HK-2 (cell line): ENCODE results near the gene H2BK1.
A peak's percentile ranks its signal among the peaks of the same experiment; 100 is the strongest.

Source experiments
- DNase-seq: peaks from one replicate; pipeline ENCODE4 v3.0.0-alpha.2; 2018; ENCODE audit not compliant: unreplicated experiment

The H2BK1 gene

DNA sequence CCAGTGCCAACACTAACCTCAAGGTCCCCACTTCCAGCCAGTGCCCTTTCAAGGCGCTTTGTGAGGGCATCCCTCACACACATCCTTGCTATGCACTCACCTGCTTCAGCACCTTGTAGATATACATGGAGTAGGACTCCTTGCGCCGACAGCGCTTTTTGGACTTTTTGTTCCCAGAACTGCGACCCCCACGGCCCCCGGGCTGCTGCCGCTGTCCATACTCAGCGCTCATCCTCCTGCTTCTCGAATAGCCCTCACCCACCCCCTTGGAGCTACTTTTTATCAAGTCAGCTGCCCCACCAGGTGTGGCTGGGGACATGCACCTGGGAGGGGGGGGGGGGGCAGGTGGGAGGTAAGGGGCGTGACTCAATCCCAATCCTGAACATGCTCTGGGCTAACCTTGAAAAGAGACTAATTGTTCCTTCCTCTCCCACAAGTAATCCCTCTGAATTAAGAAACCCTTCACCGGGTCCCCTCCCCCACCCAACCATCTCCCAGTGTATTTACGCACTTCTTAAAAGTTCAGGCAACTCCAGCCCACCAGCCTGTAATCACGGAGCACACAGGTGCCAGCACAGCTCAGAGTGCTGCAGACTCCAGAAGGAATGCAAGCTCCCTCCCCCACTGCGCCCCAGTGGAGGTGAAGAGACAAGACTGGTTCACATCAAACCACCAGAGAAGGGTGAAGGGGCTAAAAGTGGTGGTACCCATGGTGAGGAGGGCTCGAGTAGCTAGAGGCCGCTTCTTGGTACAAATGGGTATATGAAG is at the start of gene H2BK1:
TSS of gene H2BK1 (minus strand) at position 402 of the 768 bp plus-strand sequence. CDS start at position 232, 170 bp downstream.
- DNase-seq: no peak

DNA sequence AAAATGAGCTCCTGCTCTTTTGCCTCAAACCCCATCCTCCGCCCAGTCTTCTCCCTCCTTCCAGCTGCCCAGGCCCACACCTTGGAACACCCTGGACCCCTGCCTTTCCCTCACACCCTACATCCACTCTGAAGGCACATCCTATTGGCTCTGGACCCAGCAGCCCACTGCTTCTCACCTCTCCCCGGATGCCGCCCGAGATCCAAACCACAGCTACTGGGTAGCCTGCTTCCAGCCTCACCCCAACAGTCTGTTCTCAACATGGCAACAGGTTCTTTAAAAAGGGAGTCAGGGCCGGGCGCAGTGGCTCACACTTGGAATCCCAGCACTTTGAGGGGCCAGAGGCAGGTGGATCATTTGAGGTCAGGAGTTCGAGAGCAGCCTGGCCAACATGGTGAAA is 47.7 kb upstream of the H2BK1 start:
- no peak for DNase-seq

DNA sequence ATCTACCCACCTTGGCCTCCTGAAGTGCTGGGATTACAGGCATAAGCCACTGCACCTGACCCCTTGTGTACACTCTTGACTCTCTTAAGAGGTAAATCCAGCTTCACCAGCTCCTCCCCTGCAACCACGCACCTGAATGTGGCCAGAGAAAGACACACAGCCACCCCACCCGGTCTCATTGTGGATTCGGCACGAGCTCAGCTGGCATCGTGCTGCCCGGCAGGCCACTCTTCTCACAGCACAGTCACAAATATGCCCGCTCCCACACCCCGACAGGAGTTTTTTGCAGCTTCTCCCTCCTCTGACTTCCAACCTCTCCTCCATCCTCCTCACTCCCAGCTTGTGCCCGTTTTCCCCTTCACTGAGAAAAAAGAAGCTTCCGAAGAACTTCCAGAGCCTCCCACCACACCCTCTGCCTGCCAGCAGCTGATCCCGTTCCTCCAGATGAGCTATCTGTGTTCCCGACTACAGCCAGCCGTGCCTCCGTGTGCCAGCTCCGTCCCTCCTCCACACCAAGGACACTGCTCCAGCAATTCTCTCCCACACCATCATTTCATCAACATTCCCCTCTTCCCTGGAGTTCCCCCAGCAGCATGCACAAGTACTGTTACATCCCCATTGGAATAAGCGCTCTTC is 46.2 kb upstream of the H2BK1 start:
- no peak for DNase-seq

DNA sequence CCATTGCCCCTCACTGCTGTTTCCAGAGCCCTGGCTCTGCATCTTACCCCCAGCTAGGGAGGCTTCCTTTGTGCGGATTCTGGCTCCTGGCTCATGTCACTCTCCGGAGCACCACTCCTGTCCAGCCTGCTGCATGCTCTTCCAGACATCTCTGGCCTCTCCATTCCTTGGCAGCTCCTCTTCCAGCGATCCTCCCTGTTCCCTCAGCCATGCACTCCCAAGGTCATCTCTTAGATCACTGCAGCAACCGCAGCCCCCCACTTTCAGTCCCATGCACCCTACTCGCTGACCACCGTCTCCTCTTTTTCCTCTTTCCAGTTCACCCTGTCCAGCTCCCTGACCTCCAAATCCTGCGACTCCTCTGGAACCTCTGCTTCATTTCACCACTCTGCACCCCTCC is 45.1 kb upstream of the H2BK1 start:
- DNase-seq: no peak

DNA sequence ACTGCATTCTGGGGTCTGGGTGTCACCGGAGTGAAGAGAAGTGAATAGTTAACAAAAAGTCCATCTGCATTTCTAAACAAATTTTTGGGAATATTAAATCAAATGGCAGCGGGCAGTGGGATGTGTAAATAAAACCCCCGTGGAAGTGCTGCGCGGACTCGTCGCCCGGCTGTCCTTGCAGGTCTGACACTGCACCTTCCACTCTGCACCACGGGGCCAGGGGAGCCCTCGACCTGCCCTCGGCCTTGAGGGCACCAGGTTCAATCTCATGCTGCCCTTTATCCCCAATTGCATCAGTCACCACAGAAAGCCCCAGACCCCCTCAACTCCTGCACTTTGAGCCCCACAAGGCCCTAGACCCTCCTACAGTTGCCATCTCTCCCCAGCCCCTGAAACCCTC is 44.6 kb upstream of the H2BK1 start:
- DNase-seq: no peak

DNA sequence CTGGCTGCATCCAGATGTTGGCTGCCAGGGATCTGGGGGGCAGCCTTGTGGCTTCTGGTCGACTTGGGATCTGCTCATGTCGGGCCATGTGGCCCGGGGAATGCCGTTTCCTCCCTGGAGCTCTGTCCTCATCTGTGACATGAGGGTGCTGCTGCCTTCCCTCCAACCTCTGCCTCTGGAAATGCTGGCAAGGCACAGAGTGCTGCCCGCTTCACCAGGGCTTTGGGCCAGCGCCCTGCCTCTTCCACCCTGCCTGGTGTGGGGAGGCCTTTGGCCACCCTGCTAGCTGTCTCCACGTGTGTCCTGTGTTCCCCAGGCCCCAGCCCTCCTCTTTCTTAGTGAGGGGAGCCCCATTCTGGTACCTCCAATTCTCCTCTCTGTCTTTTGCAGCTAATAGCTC is 44.0 kb upstream of the H2BK1 start:
- no peak for DNase-seq

DNA sequence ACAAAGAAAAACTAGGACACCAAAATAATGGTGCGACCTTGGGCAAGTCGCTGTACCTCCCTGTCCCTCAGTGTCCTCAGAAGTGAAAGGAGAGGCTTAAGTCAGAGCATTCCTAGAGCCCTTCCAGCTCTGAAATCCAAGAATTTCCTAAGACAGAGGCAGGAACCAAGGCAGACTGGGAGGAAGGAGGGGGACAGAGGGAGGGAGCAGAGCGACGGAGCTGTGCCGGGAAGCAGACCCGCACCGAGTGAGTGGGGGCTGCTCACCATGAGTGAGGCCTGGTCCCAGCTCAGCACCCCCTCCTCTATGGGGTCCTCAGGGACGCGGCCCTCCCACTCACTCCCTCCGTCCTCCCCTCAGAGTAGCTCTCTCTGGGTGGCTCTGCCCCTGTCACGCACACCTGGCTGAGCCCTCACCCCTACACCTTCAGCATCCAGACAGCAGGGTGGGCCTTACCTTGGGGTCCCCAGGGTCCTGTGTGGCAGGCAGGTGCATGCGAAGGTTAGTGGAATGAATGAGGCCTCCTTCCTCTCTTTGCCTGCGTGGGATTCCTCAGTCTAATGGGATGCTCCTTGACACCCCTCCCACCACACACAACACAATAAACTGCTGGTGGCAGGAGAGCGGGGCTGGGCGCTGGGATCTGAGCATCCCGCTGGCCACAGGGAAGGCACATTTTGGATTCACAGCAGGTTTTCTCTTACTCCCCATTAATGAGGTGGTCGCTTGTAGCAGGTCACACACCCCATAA is 42.8 kb upstream of the H2BK1 start:
- no peak for DNase-seq

DNA sequence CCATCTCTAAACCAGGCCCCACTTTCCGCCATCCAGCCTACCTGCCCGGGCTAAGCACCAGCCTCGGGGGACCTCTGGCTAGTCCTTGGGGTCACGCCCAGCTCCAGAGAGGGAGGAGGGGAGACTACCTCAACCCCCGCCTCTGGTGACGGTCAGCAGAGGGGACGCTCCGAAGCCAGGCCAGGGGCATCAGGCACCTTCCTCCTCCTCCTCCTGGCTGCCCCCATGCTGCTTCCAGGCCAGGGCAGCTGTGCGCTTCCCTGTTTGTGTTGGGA is 42.2 kb upstream of the H2BK1 start:
- DNase-seq: no peak

DNA sequence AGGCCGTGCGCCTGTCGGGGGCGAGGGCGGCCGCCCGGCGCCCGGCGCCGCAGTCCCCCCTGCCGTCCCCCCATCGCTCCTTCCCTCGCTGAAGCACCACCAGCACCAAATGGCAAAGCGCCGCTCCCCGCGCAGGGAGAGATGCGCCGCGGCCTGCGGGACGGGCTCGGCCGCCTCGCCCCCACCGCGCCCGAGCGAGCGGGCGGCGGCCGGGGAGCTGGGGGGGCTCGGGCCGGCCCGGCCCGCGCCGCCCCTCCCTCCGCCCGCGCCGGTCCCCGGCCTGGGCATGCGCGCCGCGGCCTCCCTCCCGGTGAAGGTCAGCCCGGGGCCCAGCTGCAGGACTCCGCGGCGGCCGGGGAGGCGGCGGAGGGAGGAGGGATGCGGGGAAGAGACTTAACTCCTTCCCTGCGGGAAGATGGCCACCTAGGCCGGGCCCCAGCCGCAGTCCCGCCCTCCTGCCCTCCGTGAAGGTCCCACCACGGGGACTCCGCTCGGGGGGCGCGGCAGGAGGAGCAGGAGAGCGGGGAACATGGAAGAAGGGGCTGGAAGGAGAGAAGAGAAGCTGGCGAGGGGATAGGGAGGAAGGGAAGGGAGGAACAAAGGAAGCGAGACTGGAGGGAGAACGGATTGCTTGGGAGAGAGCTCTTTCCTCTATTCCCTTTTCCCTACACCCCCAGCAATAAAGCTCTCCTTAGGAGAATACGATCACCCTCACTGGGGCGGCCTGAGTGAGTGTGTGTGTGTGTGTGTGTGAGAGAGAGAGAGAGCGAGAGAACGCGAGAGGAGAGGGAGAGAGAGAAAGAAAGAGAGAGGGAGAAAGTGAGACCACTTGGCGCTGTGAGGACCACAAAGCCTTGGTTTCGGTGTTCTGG is 41.6 kb upstream of the H2BK1 start:
- DNase-seq: peak; percentile 61

DNA sequence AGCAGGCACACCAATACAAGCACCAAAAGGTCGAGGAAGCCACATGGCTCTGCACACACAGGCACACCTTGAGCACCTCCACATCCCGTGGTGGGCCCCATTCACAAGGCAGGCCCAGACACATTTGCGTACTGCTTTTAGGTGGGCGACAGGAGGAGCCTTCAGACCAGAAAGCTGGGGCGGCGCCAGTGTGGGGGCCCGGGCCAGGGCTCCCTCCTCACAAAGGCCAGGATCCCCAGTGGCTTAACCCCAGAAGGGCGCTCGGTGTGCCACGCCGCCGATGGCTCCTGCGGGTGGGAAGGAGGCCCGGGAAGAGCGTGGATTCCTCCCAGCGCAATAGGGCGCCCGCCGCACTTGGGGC is 41.0 kb upstream of the H2BK1 start:
- DNase-seq: no peak

DNA sequence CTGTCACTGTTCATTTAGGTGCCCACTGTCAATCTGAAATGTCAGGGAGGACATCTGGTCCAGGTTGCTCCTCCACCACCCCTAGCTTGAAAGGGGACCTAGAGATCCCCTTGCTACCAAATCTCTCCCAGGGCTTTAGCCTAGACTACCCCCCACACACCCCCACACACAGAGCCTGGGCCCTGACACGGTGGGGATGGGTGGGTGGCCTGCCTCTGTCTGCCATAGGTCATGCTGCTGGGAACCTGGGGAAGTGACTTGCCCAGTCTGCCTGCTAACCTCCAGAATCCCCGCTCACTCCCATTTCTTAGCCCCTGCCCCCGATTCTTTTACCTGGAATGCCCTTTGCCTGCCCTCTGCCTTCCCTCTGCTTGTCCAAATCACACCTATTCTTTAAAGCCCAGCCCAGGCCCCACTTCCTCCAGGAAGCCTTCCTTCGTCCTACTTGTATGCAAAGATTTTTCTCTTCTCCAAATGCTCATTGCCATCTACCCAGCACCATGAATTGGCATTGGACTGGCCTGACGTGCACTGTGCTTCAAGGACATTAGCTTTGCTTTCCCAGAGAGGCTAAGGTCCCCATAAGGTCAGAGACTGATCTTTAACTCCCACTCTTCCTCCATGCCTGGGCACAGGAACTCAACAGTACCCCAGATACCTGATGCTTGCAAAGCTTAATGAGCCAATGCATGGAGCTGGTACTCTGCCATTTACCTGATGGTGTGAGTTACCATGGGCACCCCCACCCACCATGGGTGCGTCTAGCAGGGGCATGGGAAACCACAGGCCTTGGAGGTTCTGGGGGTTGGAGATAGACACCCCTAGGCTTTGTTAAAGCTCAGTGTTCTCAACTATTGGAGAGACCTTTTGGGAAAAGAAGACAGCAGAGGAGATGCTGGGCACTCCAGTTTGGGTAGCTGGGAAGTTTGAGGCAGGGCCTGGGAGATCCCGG is 40.2 kb upstream of the H2BK1 start:
- no peak for DNase-seq

DNA sequence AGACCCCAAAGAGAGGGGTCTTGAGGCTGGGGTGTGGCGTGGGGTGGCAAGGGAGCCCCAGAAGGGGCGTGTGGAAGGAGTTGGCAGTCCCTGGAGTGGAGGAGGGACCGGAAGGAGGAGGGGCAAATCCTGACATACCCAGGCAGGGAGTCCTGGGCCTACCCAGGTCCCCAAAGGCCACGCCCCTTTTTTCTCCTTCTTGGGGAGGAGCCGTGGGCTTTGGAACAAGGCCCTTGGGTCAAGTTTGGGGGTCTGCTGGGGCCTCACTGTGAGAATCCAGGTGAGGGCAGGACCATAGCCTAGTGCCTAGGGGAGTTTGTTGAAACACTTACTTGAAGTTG is 39.4 kb upstream of the H2BK1 start:
- DNase-seq: peak; percentile 51

DNA sequence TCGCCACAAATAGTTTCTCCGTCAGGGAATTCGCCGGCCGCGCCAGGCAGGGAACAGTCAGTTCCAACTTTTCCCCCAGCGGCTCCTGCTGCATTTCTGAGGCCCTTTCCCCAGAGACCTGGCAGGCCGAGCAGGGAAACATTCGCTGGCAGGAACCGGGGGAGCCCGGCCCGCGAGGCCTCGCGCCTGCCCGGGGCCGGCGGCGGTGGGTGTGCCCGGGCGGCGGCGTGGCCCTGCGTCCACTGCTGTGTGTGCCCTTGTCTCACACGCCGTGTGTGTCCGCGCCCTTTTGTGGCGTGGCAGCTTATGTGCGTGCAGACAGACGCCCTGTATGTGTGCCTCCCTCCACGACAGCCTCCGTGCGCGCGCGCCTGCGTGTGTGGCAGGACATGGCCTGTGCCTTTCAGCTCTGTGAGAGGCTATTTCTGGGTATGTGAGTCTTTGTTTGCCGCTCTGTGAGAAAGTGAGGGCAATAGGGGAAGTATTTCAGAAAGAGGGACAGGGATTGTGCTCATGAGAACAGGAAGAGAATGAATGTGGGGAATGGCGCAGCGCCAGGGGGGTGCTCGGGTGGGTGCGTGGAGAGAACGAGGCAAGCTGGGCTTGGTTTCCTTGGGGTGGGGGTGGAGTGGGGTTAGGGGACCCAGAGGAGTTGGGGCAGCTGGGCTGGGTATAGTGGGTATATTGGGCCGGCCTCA is 38.9 kb upstream of the H2BK1 start:
- DNase-seq: peak; percentile 67

DNA sequence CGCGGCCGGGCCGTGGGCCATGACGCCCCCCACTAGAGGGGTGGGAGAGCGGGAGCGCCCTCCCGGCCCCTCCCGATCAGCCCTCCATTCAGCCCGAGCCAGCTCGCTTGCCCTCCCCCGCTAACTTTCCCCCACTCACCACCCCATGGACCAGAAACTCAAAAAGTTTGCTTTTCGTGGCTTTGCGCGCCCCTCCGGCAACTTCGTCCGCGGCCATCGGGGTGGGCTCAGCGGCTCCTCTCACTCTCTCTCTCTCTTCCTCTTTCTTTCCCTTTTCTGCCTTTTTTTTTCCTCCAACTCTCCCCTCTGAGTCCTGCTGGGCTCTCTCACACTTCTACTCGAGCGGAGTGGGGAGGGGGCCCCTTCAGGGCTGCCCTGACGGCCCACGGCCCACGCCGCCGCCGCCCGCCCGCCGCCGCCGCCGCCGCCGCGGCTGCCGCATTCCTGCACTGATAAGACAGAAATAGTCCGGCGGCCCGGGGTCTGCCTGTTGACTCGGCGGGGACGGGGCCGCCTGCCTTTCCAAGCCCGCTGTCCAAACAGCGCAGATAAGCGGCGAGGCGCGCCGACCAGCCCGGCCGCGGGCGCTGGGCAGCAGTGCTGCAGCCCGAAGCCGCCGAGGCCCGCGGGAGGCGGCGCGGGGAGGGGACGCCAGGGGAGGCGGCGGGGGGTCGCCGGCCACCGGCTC is 38.2 kb upstream of the H2BK1 start, which contains the start of gene SMARCD3:
TSS of gene SMARCD3 (minus strand) at position 349 of the 688 bp plus-strand sequence. CDS start at position 217, 132 bp downstream.
- peak; percentile 69 for DNase-seq

DNA sequence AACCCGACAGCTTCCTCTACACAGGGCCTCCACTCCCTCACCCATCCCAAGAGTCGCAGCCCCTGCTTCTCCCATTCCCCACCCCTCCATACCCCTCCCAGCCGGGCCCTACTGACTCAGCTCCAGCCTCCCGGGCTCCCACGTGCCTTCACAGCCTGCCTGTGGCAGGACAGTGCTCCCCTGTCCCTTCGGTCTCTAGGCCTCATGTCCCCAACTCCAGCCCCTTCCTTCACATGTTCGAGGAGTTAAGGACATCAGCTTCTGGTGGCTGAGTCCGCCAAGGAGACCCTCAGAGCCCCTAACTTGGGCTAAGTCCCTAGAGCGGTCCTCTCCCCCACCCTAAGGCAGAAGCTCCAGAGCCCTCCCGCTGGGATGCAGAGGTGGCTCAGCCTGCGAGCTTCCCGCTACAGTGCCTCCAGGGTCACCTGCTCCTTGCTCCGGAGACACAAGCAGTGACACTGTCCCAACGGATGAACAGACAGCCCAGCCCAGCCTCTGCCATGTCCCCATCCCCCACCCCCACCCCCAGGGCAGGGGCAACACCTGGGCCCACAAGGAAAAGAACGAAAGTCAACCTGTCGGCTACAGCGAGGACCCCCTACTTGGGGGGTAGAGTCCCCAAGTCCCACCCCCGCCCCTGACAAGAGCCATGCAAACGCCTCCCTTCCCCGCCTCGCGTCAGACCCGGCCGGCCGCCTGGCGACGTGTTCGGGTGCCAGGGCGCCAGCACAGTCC is 37.5 kb upstream of the H2BK1 start:
- DNase-seq: no peak

DNA sequence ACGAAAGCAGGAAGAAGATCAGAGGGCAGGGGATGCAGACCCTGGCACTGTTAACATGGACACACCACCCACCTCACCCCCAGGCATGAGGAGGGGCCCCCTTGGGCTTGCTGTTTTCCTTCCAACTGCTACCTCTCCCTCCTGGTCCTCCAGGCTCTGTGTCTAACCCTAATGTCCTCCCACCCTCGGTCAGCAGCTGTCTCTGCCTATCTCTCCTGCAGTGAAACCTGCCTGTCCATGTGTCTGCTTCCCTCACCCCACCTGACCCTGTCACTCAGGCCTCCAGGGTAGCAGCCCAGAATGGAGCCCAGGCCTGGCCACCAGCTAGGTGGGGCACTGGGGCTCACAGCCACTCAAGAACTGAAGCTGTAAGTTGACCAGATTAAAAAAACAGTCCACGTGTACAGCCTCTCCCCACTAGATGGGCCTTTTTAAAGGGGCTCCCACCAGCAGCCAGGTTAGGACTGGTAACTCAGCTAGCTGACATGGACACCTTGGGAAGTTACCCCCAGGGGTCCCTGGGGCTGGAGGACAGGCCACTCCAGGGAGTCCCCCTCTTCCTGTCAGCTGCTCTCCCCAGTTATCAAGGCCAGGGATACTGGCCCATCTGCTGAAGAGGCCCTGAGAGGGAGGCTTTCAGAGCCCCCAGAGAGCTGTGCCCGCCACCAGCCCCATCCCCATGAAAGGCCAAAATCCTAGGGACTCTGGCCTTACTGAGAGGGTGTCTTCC is 36.7 kb upstream of the H2BK1 start:
- DNase-seq: no peak

DNA sequence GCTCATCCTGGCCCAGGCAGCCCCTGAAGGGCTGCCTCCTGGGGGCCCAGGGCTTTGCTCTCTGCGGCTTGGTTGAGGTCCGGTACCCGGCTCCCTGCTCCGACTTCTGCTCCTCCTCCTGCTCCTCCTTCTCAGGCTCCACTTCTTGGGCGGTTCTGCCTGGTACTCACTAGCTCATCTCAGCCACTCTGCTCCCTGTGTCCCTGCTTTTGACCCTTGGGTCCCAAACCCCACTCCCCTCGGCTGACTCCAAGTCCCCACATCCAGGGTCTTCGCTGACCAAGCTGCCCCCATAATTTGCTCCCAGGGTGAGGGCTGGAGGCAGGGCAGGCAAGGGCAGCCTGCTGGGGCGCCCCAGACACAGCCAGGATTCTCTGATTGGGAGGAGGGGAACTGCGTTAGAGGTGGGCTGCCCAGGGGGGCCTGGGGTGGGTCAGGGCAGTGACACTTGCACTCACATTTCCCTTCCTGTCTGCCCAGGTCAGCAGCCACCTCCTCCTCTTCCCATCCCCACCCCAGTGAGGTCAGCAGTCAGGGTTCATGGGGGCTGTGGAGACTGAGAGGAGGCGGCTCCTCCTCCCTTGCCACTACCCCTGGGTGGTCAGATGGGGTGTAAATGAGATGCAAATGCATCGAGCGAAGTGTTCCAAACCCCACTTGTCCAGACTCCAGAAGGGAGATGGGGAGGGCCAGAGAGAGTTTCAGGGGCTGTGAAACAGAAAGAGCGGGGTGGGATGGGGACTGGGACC is 36.0 kb upstream of the H2BK1 start:
- no peak for DNase-seq
